K562 (cell line): Measurements from ENCODE around the gene C1orf21. TPM values are rescaled to one million over a fixed set of nuclear protein-coding genes. Genes with fewer than 3 reads are reported as not detected.

Experiments used
- ATAC-seq: fragments of 200-7000 bp; cut with Tn5 transposase; 3 replicates; pipeline ENCODE4 v1.9.1; 2020; ENCODE audit warnings: moderate library complexity
- BruUV-seq: library from RNA; stranded (reverse); fragments of 400-500 nt; replicated peaks from 2 replicates; lab custom pipeline; 2021; lab: Mats Ljungman, UMichigan
- CTCF ChIA-PET: fragments of 300-600 bp; formaldehyde crosslinking; extraction: SDS; loops from one replicate; lab custom pipeline; 2021; ENCODE audit warnings: low intra/inter-chr PET ratio; lab: Yijun Ruan, JAX
- POLR2A ChIA-PET: fragments of 300-600, 350-650 bp; sonication (Branson Sonifier 250); formaldehyde crosslinking; extraction: SDS; loops from one replicate; lab custom pipeline; 2021; ENCODE audit warnings: antibody characterized with exemption, inconsistent platforms; lab: Yijun Ruan, JAX
- DNase-seq, 4 experiments: peaks; one replicate each; pipeline versions ENCODE4 v3.0.0 to v3.0.0-alpha.2; 2011 to 2018; ENCODE audit warnings: low spot score in 3 of 4, mixed read lengths in 3 of 4; ENCODE audit errors: extremely low read depth in 1 of 4
- FAIRE-seq: peaks from 2 replicates; lab custom pipeline; 2011; peaks lifted over from hg19 to GRCh38; lab: Jason Lieb, UNC
- H2AFZ ChIP-seq: 2 replicates; pipeline ENCODE4 v1.6.0; 2011; ENCODE audit warnings: low read depth, low read length, control low read depth, inconsistent platforms
- H3K27ac ChIP-seq: fragments of 200-600 bp; 3 replicates; pipeline ENCODE4 v1.8.0; 2011; ENCODE audit warnings: low read depth, mild to moderate bottlenecking, control low read depth, inconsistent platforms, low read length, moderate library complexity, mixed read lengths; ENCODE audit errors: extremely low read depth
- H3K27me3 ChIP-seq, 2 experiments: fragments of 300-600 bp in 1 of 2; 2 replicates in 1 of 2; 3 replicates in 1 of 2; pipeline versions ENCODE4 v1.6.0 to v1.8.0; 2011; ENCODE audit warnings: inconsistent platforms in 2 of 2, low read length in 2 of 2, mild to moderate bottlenecking in 1 of 2, mixed read lengths in 1 of 2, moderate library complexity in 1 of 2; ENCODE audit not compliant: control insufficient read depth in 2 of 2, insufficient read depth in 2 of 2
- H3K36me3 ChIP-seq: fragments of 300-600 bp; 3 replicates; pipeline ENCODE4 v1.8.0; 2011; ENCODE audit warnings: mild to moderate bottlenecking, low read length, inconsistent platforms; ENCODE audit not compliant: control insufficient read depth, insufficient read depth
- H3K4me1 ChIP-seq, 2 experiments: fragments of 200-600 bp in 1 of 2; replicated peaks in 1 of 2; 2 replicates in 1 of 2; 3 replicates in 1 of 2; pipeline versions ENCODE4 v1.5.1 to v1.8.0; 2011; ENCODE audit warnings: inconsistent platforms in 2 of 2, low read length in 2 of 2, mild to moderate bottlenecking in 1 of 2, mixed read lengths in 1 of 2, moderate library complexity in 1 of 2; ENCODE audit not compliant: control insufficient read depth in 2 of 2, insufficient read depth in 2 of 2
- H3K4me2 ChIP-seq: 2 replicates; pipeline ENCODE4 v1.6.1; 2011; ENCODE audit warnings: low read length, control low read depth, inconsistent platforms, mixed read lengths; ENCODE audit not compliant: insufficient read depth
- H3K4me3 ChIP-seq: fragments of 200-600 bp; sonication (generic), shearing (Covaris generic); 2 replicates; pipeline ENCODE4 v1.5.1; 2016; ENCODE audit warnings: control low read depth, inconsistent platforms
- H3K79me2 ChIP-seq: fragments of 200-600 bp; 3 replicates; pipeline ENCODE4 v1.8.0; 2011; ENCODE audit warnings: low read length, inconsistent platforms; ENCODE audit not compliant: control insufficient read depth, insufficient read depth
- H3K9ac ChIP-seq, 2 experiments: 2 replicates each; pipeline versions ENCODE4 v1.6.0 to v1.6.1; 2011; ENCODE audit warnings: low read depth in 2 of 2, low read length in 2 of 2, control low read depth in 1 of 2, inconsistent platforms in 1 of 2, mild to moderate bottlenecking in 1 of 2, mixed read lengths in 1 of 2; ENCODE audit not compliant: insufficient read depth in 1 of 2
- H3K9me1 ChIP-seq: one replicate; pipeline ENCODE4 v1.6.0; 2011; ENCODE audit warnings: inconsistent platforms, mild to moderate bottlenecking, low read length, moderate library complexity; ENCODE audit not compliant: control insufficient read depth, insufficient read depth
- H3K9me3 ChIP-seq: replicated peaks from 2 replicates; pipeline ENCODE4 v1.5.1; 2011; ENCODE audit warnings: low read depth, low read length, inconsistent platforms; ENCODE audit not compliant: control insufficient read depth, insufficient read depth
- H4K20me1 ChIP-seq: replicated peaks from 2 replicates; pipeline ENCODE4 v1.6.1; 2011; ENCODE audit warnings: low read length, inconsistent platforms, mixed read lengths; ENCODE audit not compliant: control insufficient read depth, insufficient read depth
- FOXA1 ChIP-seq: fragments of 450-650 bp; IDR thresholded peaks from 2 replicates; pipeline ENCODE4 v1.6.1; 2016; ENCODE audit warnings: mild to moderate bottlenecking, borderline replicate concordance
- HOXB6 ChIP-seq: fragments of 250-450 bp; sonication (Bioruptor Pico); IDR thresholded peaks from 2 replicates; pipeline ENCODE4 v1.5.1; 2022; ENCODE audit warnings: mild to moderate bottlenecking, borderline replicate concordance
- NCOA2 ChIP-seq, 2 experiments: fragments of 450-650 bp; IDR thresholded peaks; 2 replicates each; pipeline ENCODE4 v1.6.1; 2018; ENCODE audit warnings: mild to moderate bottlenecking in 2 of 2, moderate library complexity in 1 of 2; ENCODE audit not compliant: partially characterized antibody in 2 of 2
- NFXL1 ChIP-seq: fragments of 450-650 bp; formaldehyde crosslinking; IDR thresholded peaks from 2 replicates; pipeline ENCODE4 v1.4.0; 2021; ENCODE audit warnings: mild to moderate bottlenecking
- SRSF9 ChIP-seq: fragments of 200-400 bp; formaldehyde crosslinking; IDR thresholded peaks from 2 replicates; pipeline ENCODE4 v1.6.1; 2017; ENCODE audit warnings: low read depth, low read length, borderline replicate concordance
- ZNF766 ChIP-seq: fragments of 200-800 bp; sonication (Bioruptor generic); conservative IDR thresholded peaks from 2 replicates; pipeline ENCODE4 v1.6.1; 2016; ENCODE audit warnings: missing genetic modification characterization, missing compliant biosample characterization
- WGBS: fragments of 100-300 bp; shearing (Covaris generic); methylation state at CpG from one replicate; pipeline ENCODE4 v1.1.6; 2016; ENCODE audit warnings: low coverage, mixed read lengths; ENCODE audit not compliant: insufficient coverage; ENCODE audit errors: missing lambda C conversion rate; 5-methylcytosine and 5-hydroxymethylcytosine counted together
- in situ Hi-C: fragments of 300-500 bp; cut with MboI; formaldehyde crosslinking; loops from 4 replicates; pipeline ENCODE4 v1.15.0; 2018; ENCODE audit warnings: inconsistent platforms, mixed read lengths
- intact Hi-C: fragments of 100-400 bp; cut with micrococcal nuclease; formaldehyde crosslinking; loops from 2 replicates; pipeline ENCODE4 v1.14.2; 2022
- polyA plus RNA-seq, 8 experiments: library from polyadenylated mRNA; depleted of rRNA in 4 of 8; stranded (reverse) in 5 of 8; unstranded in 3 of 8; fragments of >200 nt; fragmentation: Nextera tagmentation in 2 of 8; fragmentation: Illumina TruSeq in 1 of 8; extraction: Ambion mirVana in 2 of 8; extraction: Trizol in 1 of 8; gene quantifications; 2 replicates each; pipeline versions ENCODE4 v1.2.1 to v1.2.3, GENCODE V29; 2011 to 2014; ENCODE audit warnings: inconsistent platforms in 1 of 8, missing spikeins in 1 of 8
- total RNA-seq, 7 experiments: library from RNA; depleted of rRNA in 6 of 7; stranded (reverse); fragments of >200 nt in 6 of 7; fragmentation: Illumina TruSeq in 2 of 7; extraction: Trizol in 2 of 7; gene quantifications; 2 replicates each; pipeline versions ENCODE4 v1.2.1 to v1.2.3, GENCODE V29; 2011 to 2021; ENCODE audit warnings: low replicate concordance in 1 of 7
- TF ChIP-seq, protein P1 (sequence below), 2 experiments: fragments of 450-650 bp in 1 of 2; IDR thresholded peaks; 2 replicates each; pipeline ENCODE4 v1.6.1; 2011 to 2017; ENCODE audit warnings: low read depth in 2 of 2, antibody characterized with exemption in 1 of 2, borderline replicate concordance in 1 of 2, low read length in 1 of 2, mild to moderate bottlenecking in 1 of 2, mixed read lengths in 1 of 2; ENCODE audit not compliant: control insufficient read depth in 1 of 2

Gene C1orf21
- total and polyA plus RNA-seq, 9 of the 15 experiments (the other 6 are each of a cell fraction or from before 2014, with no cell fraction given) = under 0.01 to 0.31 (median 0.07) TPM

DNA sequence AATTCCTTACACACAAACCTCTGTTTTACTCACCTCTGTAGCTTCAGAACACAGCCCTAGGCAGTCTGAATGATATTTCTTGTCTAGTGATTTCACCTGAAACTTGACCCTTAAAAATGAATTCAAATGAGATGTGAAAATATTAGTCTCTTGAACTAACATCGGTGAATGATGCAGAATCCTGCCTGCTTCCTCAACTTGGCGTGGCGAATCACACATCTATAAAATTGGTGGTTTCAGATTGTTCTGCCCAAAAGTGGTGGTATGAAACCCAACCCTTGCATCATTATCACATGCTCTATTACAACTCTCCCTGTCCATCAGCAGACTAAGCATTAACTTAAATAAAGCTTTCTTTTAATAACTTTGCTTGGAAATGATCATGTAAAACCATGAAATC lies 26.9 kb upstream of the C1orf21 start (continued):
- TF ChIP-seq, protein P1, sequence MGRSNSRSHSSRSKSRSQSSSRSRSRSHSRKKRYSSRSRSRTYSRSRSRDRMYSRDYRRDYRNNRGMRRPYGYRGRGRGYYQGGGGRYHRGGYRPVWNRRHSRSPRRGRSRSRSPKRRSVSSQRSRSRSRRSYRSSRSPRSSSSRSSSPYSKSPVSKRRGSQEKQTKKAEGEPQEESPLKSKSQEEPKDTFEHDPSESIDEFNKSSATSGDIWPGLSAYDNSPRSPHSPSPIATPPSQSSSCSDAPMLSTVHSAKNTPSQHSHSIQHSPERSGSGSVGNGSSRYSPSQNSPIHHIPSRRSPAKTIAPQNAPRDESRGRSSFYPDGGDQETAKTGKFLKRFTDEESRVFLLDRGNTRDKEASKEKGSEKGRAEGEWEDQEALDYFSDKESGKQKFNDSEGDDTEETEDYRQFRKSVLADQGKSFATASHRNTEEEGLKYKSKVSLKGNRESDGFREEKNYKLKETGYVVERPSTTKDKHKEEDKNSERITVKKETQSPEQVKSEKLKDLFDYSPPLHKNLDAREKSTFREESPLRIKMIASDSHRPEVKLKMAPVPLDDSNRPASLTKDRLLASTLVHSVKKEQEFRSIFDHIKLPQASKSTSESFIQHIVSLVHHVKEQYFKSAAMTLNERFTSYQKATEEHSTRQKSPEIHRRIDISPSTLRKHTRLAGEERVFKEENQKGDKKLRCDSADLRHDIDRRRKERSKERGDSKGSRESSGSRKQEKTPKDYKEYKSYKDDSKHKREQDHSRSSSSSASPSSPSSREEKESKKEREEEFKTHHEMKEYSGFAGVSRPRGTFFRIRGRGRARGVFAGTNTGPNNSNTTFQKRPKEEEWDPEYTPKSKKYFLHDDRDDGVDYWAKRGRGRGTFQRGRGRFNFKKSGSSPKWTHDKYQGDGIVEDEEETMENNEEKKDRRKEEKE (IDR thresholded peaks at IDR 0.05; ENCODE audit: borderline replicate concordance in 1 of 2, control insufficient read depth in 1 of 2, low read depth in 2 of 2, low read length in 1 of 2) = no peak
- TF ChIP-seq, all 486 proteins: peak for 0

GRCh38 chr1:184362876-184363275 lies 24.0 kb upstream of the C1orf21 start:
- H3K4me1 ChIP-seq = no peaks in the 10 kb centered on the region
- no peaks in the 10 kb centered on the region for H4K20me1 ChIP-seq
- H3K27me3 ChIP-seq = peaks cover 7 to 8% of the 10 kb centered on the region in 2 experiments; a peak in 2 of 5 replicates
- no peak overlapping the region for H3K27ac ChIP-seq
- no peak for ATAC-seq
- intact Hi-C loops (no loop called here), in situ Hi-C loops (no loop called here)
- H2AFZ ChIP-seq = no peak overlapping the region
- H3K9me3 ChIP-seq = no peaks in the 10 kb centered on the region
- no peaks in the 10 kb centered on the region for H3K36me3 ChIP-seq
- TF ChIP-seq SRSF9 (no peak), NCOA2 (IDR thresholded peaks at IDR 0.05; ENCODE audit: partially characterized antibody in 2 of 2) (no peak), NFXL1 (CRISPR knock-in tag) (no peak), FOXA1 (no peak), ZNF766 (CRISPR knock-in tag) (no peak), HOXB6 (CRISPR knock-in tag) (no peak)
- ChIA-PET POLR2A (interaction anchor here (0.7 kb wide), 1 partner anchor 35 kb away, joined by 3 read pairs; no protein-coding TSS in a partner anchor), CTCF (no interaction called here)
- no peak for DNase-seq
- FAIRE-seq = peak; percentile 32
- 0% methylated on average over 1 of the region's 1 CpG for WGBS
- no peak overlapping the region for H3K9ac ChIP-seq
- BruUV-seq = no TSS peak
- H3K4me3 ChIP-seq = no peak overlapping the region
- H3K9me1 ChIP-seq = no peaks in the 10 kb centered on the region
- H3K79me2 ChIP-seq = no peaks in the 10 kb centered on the region
- no peak overlapping the region for H3K4me2 ChIP-seq
